Stimulated activated CD8-positive, alpha-beta memory T cell treated with anti-CD3 and anti-CD28 coated beads, Interleukin-15, amount 100 ng/mL, for 4 hours (primary cell): Measurements from ENCODE around the gene ASAP3.
A peak's percentile ranks its signal among the peaks of the same experiment; 100 is the strongest.

Source experiments
- DNase-seq, 2 donors: peaks; one replicate each; pipeline ENCODE4 v3.0.0-alpha.2; 2020; ENCODE audit warnings: low read depth in 2 of 2

Gene ASAP3

GRCh38 chr1:23483321-23484252 is at the start of gene ASAP3:
ASAP3 (minus strand) TSS chr1:23484179; CDS start chr1:23484133, 46 bp downstream.
- DNase-seq = no peak

DNA sequence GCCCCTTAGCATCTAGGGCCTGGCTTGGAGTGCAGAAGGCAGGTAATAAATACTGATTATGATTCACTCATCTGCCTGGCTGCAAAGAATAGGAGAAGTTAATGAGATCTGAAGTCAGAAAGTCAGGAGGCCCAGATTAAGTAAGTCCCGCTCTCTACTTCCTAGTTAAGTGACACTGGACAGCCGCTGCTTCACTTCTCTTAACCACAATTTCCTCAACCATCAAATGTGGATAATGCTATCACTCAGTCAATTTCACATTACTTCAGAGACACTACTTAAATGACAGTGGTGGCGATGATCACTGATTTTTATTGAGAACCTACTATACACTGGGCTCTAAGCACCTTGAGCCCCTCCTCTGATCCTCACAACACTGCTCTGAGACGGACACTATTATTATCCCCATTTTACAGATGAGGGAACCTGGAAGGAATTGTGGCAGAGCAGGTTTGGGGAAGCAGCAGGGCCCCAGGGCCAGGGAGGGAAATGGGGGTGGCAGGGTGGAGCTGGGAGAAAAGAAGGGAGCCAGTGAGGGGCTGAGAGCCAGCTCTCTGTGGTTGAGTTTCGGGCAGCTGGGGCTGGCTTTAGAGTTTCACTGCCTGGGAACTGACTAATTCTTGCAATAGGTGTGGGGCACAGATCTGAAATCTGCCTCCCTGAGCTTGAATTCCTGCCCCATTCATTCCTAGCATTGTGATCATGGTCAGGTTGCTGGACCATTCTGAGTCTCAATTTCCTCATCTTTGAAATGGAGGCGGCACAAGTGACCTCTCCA is 49.5 kb upstream of the ASAP3 start:
- DNase-seq = no peak

DNA sequence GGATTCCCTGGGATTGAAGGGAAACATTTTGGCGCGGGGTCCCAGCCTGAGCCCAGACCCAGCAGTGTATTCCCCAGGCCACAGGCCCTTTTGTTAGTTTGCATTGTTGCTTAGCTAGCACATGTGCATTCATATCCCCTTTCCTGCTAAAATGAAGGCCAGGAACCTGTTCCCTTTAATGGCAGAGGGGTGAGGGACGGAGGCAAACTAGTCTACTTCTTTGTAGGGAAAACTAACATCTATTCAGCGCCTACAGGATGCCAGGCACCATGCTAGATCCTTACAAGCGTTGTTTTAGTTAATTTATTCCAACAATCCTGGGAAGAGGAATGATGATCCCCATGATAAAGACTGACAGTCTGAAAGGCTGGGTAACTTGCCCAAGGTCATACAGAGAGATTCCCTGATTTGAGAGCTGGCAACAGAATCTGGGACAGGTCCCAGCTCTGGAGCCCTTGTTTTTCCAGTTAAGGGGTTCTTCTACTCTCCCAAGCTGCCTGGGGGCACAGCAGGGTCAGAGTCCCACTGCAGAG is 47.6 kb upstream of the ASAP3 start:
- DNase-seq = no peak

- peak; percentile 57 to 63 for DNase-seq
Measured at GRCh38 chr1:23530747-23531561, 47.0 kb upstream of the ASAP3 start, which contains the start of gene E2F2. E2F2 (minus strand) TSS chr1:23531233; CDS start chr1:23530793, 440 bp downstream.

GRCh38 chr1:23530087-23530746 is 46.2 kb upstream of the ASAP3 start:
- no peak for DNase-seq

DNA sequence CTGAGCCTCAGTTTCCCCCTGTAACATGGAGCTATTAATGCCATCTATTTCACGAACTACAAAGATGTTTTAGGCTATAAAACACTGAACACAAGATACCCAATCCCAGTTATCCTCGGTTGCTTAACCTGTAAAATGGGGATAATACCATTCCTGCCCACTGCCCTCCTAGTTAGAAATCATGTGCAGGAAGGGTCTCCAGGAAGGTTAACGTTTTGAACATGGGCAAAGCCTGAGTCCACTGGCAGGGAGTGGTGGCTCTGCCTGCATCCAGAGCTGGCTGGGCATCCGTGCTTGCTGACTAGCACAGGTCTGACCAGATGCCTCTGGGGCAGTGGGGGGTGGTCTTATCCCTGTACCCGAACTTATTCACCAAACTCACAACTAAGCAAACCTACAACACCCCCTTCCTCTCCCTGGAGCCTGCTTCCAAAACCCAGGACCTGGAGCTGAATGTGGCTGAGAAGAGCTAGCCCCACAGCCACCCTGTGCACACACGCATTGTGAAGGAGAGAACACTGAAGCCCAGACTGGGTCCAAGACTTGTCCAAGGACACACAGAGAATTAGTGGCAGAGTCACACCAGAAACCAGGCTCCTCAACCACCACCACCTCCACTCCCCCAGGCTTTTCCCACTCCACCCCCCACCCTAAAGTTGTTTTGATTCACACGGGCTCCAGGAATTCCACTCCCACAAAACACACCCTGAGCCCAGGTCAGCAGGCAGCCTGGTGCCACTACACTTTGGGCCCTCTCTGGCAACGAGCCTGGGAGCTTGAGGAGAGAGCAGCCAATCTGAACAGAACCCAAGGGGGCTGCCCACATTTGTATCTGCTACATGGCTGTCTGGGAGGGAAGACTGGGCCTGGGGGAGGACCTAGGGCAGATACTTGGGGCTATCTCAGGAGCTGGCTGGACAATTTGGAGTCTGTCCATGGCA is 45.4 kb upstream of the ASAP3 start:
- no peak for DNase-seq

DNA sequence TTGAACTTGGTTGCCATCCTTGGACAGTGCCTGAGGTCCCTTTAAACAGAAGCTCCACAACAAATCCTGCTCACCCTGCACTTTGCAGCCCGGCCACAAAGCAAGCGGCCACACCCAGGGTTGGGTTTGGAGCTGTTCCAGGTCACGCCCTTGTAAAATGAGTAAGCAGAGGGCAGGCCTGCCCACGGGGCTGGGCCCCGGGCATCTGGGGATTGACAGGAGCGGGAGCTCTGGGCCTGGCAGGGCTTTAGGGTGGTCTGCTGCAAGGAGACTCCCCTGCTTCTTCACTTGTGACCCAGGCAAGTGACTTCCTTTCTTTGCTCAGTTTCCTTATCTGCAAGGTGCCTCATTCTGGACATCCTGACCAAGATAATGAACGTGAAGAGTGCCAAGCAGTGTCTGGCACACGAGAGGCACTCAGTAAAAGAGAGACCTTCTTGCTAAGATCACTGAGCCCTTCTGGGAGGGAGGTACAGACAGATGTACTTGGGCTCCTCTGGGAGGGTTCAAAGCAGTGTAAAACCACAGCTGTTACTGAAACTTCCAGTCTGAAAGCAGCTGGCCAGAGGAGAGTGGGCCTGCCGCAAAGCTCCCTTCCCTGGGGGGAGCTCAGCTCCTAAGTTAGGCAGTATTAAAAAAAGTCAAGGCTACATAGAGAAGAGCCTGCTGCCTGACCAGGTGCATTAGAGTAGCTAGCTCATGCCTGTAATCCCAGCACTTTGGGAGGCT is 44.4 kb upstream of the ASAP3 start:
- peak; percentile 41 to 44 for DNase-seq

DNA sequence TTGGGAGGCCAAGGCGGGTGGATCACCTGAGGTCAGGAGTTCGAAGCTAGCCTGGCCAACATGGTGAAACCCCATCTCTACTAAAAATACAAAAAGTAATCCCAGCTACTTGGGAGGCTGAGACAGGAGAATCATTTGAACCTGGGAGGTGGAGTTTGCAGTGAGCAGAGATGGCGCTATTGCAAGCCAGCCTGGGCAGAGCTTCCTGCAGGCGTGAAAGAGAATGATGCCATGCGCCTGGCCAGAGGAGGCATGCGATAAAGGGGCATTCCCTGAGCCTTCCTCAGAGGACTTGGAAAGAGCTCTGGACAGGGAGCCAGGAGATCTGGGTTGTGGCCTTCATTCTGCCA is 43.9 kb upstream of the ASAP3 start:
- DNase-seq = no peak

- no peak for DNase-seq
Measured at GRCh38 chr1:23527366-23527765, 43.4 kb upstream of the ASAP3 start.

GRCh38 chr1:23526329-23527041 is 42.5 kb upstream of the ASAP3 start:
- DNase-seq = no peak

- DNase-seq = no peak
Measured at GRCh38 chr1:23525558-23526250, 41.7 kb upstream of the ASAP3 start.

DNA sequence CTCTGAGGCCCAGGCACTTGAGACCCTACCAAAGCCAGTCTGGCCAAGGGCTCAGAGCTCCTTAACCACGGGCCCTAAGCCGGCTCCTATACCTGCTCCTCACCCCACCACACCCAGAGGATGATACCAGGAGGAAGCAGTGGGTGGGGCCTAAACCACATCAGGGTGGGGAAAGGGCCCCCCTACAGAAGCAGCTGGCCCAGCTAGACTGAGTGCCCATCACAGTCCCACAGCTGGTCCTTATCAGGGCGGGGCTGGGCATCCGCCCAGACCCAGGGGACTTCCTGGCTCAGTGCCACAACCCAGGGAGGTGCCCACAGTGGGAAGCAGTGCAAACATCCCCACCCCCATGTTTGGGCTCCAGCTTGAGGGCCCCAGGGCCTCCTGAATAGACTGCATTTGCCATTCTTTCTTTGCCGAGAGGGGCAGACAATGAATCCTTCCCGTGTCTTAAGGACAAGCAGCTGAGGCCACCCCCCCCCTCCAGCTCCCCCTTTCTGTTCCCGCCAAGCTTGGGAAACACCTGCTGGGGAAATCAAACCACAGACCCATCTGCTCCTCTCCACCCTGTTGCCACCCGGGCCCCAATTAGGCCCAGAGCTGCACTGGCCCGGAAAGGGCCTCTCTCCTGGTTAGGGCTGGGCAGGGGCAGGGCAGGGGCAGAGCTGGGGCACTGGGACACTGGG is 40.9 kb upstream of the ASAP3 start:
- no peak for DNase-seq

DNA sequence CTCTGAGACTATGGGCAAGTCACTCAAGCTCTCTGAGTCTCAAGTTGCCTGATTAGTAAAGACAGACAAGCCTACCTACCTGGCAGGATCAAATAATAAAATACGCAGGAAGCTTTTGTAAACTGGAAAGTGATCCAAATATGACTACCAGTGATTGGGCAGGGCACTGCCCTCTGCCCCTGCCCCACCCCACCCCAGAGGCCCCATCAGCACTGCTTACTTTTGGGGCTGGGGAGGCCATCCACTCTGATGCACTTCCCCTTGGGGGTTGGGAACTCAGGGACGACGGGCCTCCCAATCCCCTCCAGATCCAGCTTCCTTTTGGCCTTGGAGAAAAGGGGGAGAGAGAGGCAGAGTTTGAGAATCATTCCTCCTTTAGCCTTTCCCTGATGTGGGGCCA is 40.2 kb upstream of the ASAP3 start:
- DNase-seq = no peak

DNA sequence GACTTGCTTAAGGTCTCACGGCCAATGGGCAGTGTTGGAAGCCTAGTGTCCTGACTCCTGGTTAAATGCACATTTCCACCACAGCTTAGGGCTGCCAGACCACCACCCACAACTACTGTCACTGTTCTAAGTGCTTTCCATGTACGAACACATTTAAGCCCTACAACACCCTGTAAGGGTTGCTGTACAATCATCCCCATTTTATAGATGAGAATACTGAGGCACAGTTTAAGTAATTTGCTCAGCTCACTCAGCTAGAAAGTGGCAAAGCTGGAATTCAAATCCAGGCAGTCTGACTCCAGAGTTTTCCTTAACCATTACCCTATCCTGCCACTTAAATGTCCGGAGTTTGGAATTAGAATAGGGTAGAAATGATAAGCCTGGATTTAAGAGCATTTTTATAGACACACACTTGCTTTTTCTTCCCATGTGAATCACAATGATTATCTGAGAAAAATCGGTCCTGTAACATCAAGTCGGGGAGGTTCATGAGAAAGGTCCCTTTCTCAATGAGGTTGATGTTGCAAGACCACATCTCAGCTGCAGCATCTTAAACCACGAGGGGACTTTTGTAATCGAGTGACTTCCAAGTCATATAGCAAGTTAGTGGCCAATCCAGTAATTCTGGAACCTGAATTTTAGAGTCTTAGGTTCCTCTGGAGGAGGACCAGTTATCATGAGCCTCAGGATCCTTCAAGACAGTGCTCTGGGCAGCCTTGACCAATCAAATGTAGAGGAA is 38.4 kb upstream of the ASAP3 start:
- no peak for DNase-seq

DNA sequence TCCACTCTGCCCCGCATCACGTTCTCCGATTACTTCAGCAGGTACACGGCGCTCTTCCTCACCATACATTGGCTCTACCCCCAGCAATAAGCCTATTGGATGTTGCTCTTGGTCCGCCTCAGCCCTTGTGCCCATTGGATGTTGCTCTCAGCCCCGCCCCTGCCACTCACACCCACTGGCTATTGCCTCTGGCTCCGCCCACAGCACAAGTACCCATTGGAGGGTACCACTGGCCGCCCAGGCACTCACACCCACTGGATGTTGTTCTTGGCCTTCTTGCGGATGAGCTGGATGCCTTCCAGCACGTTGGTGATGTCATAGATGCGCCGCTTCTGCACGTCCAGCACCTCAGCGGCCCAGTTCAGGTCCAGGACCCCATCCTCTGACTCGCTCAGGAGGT is 37.6 kb upstream of the ASAP3 start:
- no peak for DNase-seq

DNA sequence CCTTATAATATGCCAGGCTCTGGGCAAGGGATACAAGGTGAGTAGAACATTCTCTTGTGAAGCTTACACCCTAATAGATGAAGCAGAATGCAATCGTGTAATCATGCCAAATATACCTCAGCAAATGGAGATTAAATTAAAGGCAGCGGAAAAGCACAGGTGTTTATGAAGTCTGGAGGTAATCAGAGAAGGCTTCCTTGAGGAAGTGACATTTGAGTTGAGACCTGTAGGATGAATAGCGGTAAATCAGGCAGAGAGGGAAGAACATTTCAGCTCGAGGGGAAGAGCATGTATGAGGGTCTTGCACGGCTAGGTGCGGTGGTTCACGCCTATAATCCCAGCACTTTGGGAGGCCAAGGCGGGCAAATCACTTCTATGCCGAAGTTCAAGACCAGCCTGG is 33.6 kb upstream of the ASAP3 start:
- no peak for DNase-seq

- no peak for DNase-seq
Measured at GRCh38 chr1:23515905-23516304, 31.9 kb upstream of the ASAP3 start.
